ENCODE data around the gene MPP2.
"Not testable (repeated sequence)": the region's sequence is repeated elsewhere in the genome, so short reads cannot be mapped to it uniquely, and the experiment has no call there.

MPP2 gene

DNA sequence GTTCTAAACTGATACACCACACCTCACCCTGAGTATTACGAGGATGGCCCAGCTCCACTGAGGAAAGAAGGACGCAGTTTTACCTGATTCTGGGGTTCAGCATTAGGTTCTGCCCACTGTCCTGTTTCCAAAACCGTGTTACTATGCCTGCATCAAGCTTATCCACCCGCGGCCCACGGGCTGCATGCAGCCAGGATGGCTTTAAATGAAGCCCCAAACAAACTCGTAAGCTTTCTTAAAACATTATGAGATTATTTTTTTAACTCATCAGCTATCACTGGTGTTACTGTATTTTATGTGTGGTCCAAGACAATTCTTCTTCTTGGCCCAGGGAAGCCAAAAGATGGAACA is 64.4 kb downstream of the MPP2 start:
- DNase-seq: no peak

- not testable (repeated sequence) for DNase-seq
Observed at GRCh38 chr17:43842091-43842974, 65.0 kb downstream of the MPP2 start.

DNA sequence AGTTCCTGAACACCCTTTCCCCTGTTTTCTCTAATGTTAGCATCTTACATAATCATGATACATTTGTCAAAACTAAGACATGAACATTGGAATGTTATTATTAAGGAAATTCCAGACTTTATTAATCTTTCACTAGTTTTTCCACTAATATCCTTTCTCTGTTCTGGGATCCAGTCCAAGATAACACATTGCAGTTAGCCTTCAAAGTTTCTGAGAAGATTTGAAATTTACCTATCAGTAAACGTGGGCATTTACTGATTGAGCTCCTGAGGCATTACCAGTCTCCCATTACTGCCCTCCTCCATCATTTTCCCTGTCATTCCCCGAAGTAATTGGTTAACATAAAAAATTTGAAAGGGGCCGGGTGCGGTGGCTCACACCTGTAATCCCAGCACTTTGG is 66.1 kb downstream of the MPP2 start:
- DNase-seq: no peak

GRCh38 chr17:43840814-43841213 is 66.5 kb downstream of the MPP2 start:
- no peak for DNase-seq

- DNase-seq: no peak
Observed at GRCh38 chr17:43839670-43840108, 67.6 kb downstream of the MPP2 start.

DNA sequence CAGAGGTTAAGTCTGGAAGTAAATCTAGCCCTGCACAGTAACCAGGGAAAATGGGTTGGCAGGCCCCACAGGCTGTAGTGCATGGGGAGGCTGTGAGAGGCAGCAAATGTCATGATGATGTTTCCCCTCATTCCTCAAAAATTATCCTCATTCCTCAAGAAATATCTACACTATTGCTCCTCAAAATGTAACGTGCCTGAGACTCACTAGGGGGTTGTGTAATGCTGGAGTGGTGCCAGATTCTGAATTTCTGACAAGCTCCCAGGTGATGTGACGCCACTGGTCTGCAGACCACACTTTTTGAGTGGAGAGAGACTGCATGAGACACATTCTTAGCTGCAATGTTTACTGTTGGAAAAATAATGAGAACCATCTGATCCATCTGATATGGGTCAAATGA is 73.2 kb downstream of the MPP2 start:
- no peak for DNase-seq

GRCh38 chr17:43832976-43833829 is 74.1 kb downstream of the MPP2 start, which contains the start of gene MPP3:
MPP3 (minus strand) TSS chr17:43833146; CDS start chr17:43831906, 1,240 bp downstream.
- DNase-seq: peak; percentile 65

GRCh38 chr17:43832168-43832975 is 75.0 kb downstream of the MPP2 start:
- DNase-seq: peak; percentile 46

GRCh38 chr17:43831633-43832032 is 75.7 kb downstream of the MPP2 start:
- no peak for DNase-seq

DNA sequence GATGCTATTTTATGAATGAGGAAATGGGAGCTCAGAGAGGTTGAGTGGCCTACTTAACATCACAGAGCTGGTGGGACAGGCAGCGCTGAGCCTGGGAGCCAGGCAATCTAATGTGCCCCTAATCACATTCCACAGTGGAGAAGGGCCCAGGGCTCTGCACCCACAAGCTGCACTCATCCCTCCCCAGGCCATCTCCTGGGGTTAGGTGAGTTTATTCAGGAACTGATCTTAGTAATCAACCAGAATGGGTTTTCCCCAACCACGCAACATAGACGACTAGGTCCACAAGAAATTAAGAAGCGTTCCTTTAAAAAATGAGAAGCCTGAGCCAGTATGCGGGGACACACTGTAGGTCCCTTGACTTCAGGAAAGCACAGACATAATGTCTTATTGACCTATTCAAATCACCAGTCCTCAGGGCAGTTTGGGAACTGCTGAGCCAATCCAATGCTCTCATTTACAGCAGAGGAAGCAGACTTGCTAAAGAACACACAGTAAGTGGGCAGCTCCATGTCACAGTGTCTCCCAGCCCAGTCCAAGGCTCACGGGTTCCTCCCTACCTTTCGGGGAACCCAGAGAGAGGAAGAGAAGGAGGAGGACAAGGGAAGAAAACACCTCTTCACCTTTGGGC is 76.7 kb downstream of the MPP2 start:
- peak; percentile 26 for DNase-seq

GRCh38 chr17:43829738-43830137 is 77.6 kb downstream of the MPP2 start:
- DNase-seq: no peak

DNA sequence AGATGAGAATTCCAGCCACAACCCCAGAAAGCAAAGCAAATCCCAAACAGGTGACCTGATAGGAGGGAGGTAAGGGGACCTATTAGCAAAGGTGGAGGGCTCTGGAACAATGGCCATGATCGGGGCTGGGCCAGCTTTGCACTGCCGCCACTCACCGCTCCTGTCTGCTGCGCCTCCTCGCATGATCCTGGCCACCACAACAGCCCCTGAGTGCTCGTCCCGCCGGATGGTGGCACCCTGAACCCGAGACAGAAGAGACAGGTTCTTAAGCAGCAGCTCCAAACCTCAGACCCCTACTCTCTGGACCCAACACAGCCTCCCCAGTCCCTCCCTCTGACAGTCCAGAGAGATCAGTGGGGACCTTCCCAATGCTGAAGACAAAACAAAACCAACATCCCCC is 79.7 kb downstream of the MPP2 start:
- DNase-seq: no peak

GRCh38 chr17:43826206-43826605 is 81.1 kb downstream of the MPP2 start:
- DNase-seq: no peak

DNA sequence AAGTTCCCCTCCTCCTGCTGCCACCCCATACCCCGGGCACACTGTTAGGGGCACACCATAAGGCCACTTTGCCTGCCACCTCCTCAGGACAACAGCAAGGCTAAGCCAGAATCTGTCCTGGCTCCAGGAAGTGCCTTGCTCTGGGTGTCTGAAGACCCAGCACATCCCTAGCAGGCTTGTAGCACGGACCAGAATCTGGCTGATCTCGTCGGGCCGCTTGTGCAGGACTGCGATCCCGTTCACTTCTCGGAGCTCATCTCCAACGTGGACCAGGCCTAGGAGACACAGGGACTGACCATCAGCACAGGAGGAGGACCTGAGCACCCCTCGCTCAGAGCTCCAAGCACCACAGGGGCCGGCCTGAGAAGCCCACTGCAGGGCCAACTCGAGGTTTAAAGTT is 81.8 kb downstream of the MPP2 start:
- DNase-seq: no peak
